NOMO-1 (cell line): ENCODE results near the gene NUDCD3.

Experiments
- DNase-seq, 2 experiments: peaks; one replicate each; lab custom pipeline; 2025; ENCODE audit not compliant: unreplicated experiment in 2 of 2; lab: John Stamatoyannopoulos, UW

Gene NUDCD3

GRCh38 chr7:44372560-44373417 is 117.7 kb downstream of the NUDCD3 start:
- DNase-seq, result no peak

- DNase-seq, result no peak
These were observed 121.6 kb downstream of the NUDCD3 start for GRCh38 chr7:44368885-44369284.

- DNase-seq, result no peak
These were observed 122.0 kb downstream of the NUDCD3 start for GRCh38 chr7:44368455-44368854.

GRCh38 chr7:44367475-44368043 is 122.9 kb downstream of the NUDCD3 start:
- no peak for DNase-seq

- DNase-seq, result peak; percentile 5 to 12
These were observed 123.5 kb downstream of the NUDCD3 start for GRCh38 chr7:44366986-44367385.

- no peak for DNase-seq
These were observed 136.8 kb downstream of the NUDCD3 start for GRCh38 chr7:44353668-44354067.

- DNase-seq, result no peak
These were observed 141.3 kb downstream of the NUDCD3 start for GRCh38 chr7:44348851-44349781.

GRCh38 chr7:44348300-44348699 is 142.2 kb downstream of the NUDCD3 start:
- no peak for DNase-seq

- no peak for DNase-seq
These were observed 142.8 kb downstream of the NUDCD3 start for GRCh38 chr7:44347546-44348114.

- DNase-seq, result no peak
These were observed 144.4 kb downstream of the NUDCD3 start for GRCh38 chr7:44346063-44346462.

GRCh38 chr7:44341401-44341800 is 149.1 kb downstream of the NUDCD3 start:
- DNase-seq, result no peak

- peak in 1 of 2 experiments; percentile 31 for DNase-seq
These were observed 151.9 kb downstream of the NUDCD3 start for GRCh38 chr7:44338600-44338999.

- DNase-seq, result no peak
These were observed 154.0 kb downstream of the NUDCD3 start for GRCh38 chr7:44336491-44336890.

- no peak for DNase-seq
These were observed 155.3 kb downstream of the NUDCD3 start for GRCh38 chr7:44335184-44335583.

GRCh38 chr7:44334734-44335097 is 155.7 kb downstream of the NUDCD3 start:
- no peak for DNase-seq

GRCh38 chr7:44333911-44334733 is 156.3 kb downstream of the NUDCD3 start:
- DNase-seq, result no peak

GRCh38 chr7:44331682-44332081 is 158.8 kb downstream of the NUDCD3 start:
- DNase-seq, result no peak

GRCh38 chr7:44330331-44330730 is 160.1 kb downstream of the NUDCD3 start:
- DNase-seq, result no peak

- no peak for DNase-seq
These were observed 160.6 kb downstream of the NUDCD3 start for GRCh38 chr7:44329888-44330287.
